OCI-LY3 (cell line): ENCODE results near the gene SPSB1.
"Not testable (repeated sequence)": the region's sequence is repeated elsewhere in the genome, so short reads cannot be mapped to it uniquely, and the experiment has no call there.

Source experiments
- H2AFZ ChIP-seq: fragments of 200-600, 300-600 bp; shearing (Covaris generic); 2 replicates; pipeline ENCODE4 v1.6.0; 2014; ENCODE audit warnings: antibody characterized with exemption, low read depth, low read length
- H3K27ac ChIP-seq: fragments of 200-600, 300-600 bp; sonication (generic); 2 replicates; pipeline ENCODE4 v1.5.1; 2014; ENCODE audit warnings: mild to moderate bottlenecking, low read length, moderate library complexity, mixed read lengths
- H3K27me3 ChIP-seq: fragments of 200-600, 300-600 bp; sonication (generic); 2 replicates; pipeline ENCODE4 v1.6.1; 2014; ENCODE audit warnings: low read depth, low read length, mixed read lengths
- H3K36me3 ChIP-seq: fragments of 200-600, 300-600 bp; sonication (generic); replicated peaks from 2 replicates; pipeline ENCODE3; 2014; ENCODE audit warnings: low read depth, low read length, mixed read lengths
- H3K4me1 ChIP-seq: fragments of 300-600, 200-600 bp; sonication (generic); 2 replicates; pipeline ENCODE4 v1.6.1; 2014; ENCODE audit warnings: low read length, mixed read lengths
- H3K4me2 ChIP-seq: fragments of 200-600, 300-600 bp; sonication (generic); 2 replicates; pipeline ENCODE4 v1.6.1; 2014; ENCODE audit warnings: low read length, mixed read lengths
- H3K4me3 ChIP-seq: fragments of 300-600, 200-600 bp; sonication (generic); 2 replicates; pipeline ENCODE4 v1.5.1; 2014; ENCODE audit warnings: antibody characterized with exemption, mild to moderate bottlenecking, low read length, moderate library complexity
- H3K79me2 ChIP-seq: fragments of 300-600, 200-600 bp; shearing (Covaris generic); 2 replicates; pipeline ENCODE4 v1.6.1; 2014; ENCODE audit warnings: mild to moderate bottlenecking, low read length, mixed read lengths
- H3K9ac ChIP-seq: fragments of 300-600, 200-600 bp; shearing (Covaris generic); 2 replicates; pipeline ENCODE4 v1.6.0; 2014; ENCODE audit warnings: mild to moderate bottlenecking, low read length, moderate library complexity
- H3K9me3 ChIP-seq: fragments of 200-600, 300-600 bp; shearing (Covaris generic); 2 replicates; pipeline ENCODE4 v1.6.1; 2014; ENCODE audit warnings: low read length, mixed read lengths; ENCODE audit not compliant: insufficient read depth
- H4K20me1 ChIP-seq: fragments of 200-600, 300-600 bp; sonication (generic); 2 replicates; pipeline ENCODE4 v1.6.1; 2016; ENCODE audit warnings: low read length, mixed read lengths; ENCODE audit not compliant: insufficient read depth
- CTCF ChIP-seq: fragments of 200-600, 300-600 bp; sonication (generic); IDR thresholded peaks from 2 replicates; pipeline ENCODE4 v1.5.1; 2014; ENCODE audit warnings: antibody characterized with exemption, low read length, low read depth
- EZH2phosphoT487 ChIP-seq: fragments of 200-600 bp; shearing (Covaris generic); IDR thresholded peaks from 2 replicates; pipeline ENCODE4 v1.6.1; 2018; ENCODE audit warnings: antibody characterized with exemption, mixed run types, low read depth

The SPSB1 gene

GRCh38 chr1:9384751-9385245 is 92.1 kb downstream of the SPSB1 start:
- no peaks in the 10 kb centered on the region for H3K79me2 ChIP-seq
- peaks cover 26% of the 10 kb centered on the region for H3K4me1 ChIP-seq
- no peak overlapping the region for H3K4me2 ChIP-seq
- TF ChIP-seq EZH2phosphoT487 (no peak), CTCF (no peak)
- H3K36me3 ChIP-seq, result no peaks in the 10 kb centered on the region
- H3K9ac ChIP-seq, result no peak overlapping the region
- H4K20me1 ChIP-seq, result no peaks in the 10 kb centered on the region
- H2AFZ ChIP-seq, result no peak overlapping the region
- no peaks in the 10 kb centered on the region for H3K27me3 ChIP-seq
- no peaks in the 10 kb centered on the region for H3K9me3 ChIP-seq
- H3K27ac ChIP-seq, result no peak overlapping the region
- no peak overlapping the region for H3K4me3 ChIP-seq

DNA sequence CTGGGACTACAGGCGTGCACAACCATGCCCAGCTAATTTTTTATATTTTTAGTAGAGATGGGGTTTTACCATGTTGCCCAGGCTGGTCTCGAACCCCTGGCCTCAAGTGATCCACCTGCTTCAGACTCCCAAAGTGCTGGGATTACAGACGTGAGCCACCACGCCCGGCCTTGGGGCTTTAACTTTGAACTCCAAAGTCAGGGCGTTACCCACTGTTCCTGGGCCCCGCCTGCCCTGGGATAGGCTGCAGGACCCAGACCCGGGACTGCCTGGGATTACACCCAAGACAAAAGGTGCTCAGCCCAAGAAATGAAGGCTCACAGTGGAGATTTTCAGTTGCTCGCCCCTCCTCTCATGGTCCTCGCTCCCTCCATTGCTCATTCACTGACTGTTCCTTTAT is 92.7 kb downstream of the SPSB1 start:
- not testable (repeated sequence) for H3K4me2 ChIP-seq, H3K36me3 ChIP-seq, H4K20me1 ChIP-seq, H3K9ac ChIP-seq, H3K79me2 ChIP-seq, H3K27ac ChIP-seq, H3K4me3 ChIP-seq, H3K27me3 ChIP-seq, H3K9me3 ChIP-seq, H2AFZ ChIP-seq
- peaks cover 25% of the 10 kb centered on the region for H3K4me1 ChIP-seq

- Histone ChIP-seq H3K9ac (no peak overlapping the region), H4K20me1 (no peaks in the 10 kb centered on the region), H3K27ac (no peak overlapping the region), H3K9me3 (no peaks in the 10 kb centered on the region), H3K36me3 (no peaks in the 10 kb centered on the region), H2AFZ (0 out of 2 replicates have a peak overlapping the region, but pooled peaks have one; percentile 18), H3K79me2 (no peaks in the 10 kb centered on the region), H3K4me1 (peaks cover 20% of the 10 kb centered on the region), H3K27me3 (0 out of 2 replicates have a peak, but pooled peaks cover 5% of the 10 kb centered on the region), H3K4me2 (peak overlapping the region; percentile 9; the same call in 1 of the 2 replicates), H3K4me3 (no peak overlapping the region)
- TF ChIP-seq EZH2phosphoT487 (no peak), CTCF (no peak)
These were observed 93.3 kb downstream of the SPSB1 start for GRCh38 chr1:9385801-9386573.

DNA sequence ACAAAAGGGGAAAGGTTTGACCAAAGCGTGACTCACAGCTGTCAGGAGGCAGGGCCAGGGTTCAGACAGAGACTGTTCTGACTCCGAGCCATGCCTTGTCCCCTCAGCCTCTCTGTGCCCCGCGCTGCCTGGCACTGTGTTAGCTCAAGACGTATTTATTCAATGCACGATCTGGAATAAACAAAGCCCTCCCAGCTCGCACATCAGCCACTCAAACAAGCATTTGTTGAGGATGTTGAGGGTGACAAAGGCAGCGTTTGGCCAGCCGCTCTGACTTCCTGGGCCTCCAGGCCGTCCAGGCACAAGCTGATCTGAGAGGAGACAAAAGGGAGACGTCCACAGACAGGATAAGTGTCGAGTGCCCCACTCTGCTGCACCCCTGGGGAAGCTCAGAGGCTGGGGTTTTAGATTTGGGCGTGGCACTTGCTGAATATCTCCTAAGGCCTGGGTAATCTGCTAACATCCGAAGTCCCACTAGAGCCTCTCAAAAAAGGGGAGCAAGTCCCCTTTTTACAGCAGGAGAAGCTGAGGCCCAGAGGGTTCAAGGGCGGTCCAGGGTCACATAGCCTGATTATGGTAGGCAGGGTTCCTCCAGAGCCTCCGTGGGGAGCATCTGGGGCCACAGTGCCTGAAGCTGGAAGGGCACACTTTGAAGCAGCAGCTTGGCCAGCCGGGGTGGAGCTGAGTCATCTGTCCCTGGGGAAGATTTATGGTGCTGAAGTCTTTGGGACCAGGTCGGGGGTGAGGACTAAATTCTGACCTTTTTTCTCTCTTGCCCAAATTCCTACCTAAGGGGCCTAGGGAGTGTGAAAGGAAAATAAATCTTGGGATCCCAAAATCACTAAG is 95.9 kb downstream of the SPSB1 start:
- Histone ChIP-seq H3K4me1 (peaks cover 14% of the 10 kb centered on the region), H3K4me2 (no peak overlapping the region)
- no peak for TF ChIP-seq EZH2phosphoT487

More for the DNA sequence above, 95.9 kb downstream of the SPSB1 start:
- H3K79me2 ChIP-seq, result no peaks in the 10 kb centered on the region
- H3K36me3 ChIP-seq, result no peaks in the 10 kb centered on the region
- no peaks in the 10 kb centered on the region for H4K20me1 ChIP-seq
- H3K27ac ChIP-seq, result no peak overlapping the region
- H3K9me3 ChIP-seq, result no peaks in the 10 kb centered on the region
- H3K27me3 ChIP-seq, result 0 out of 2 replicates have a peak, but pooled peaks cover 5% of the 10 kb centered on the region
- no peak overlapping the region for H3K9ac ChIP-seq
- H2AFZ ChIP-seq, result no peak overlapping the region
- no peak overlapping the region for H3K4me3 ChIP-seq
